HS-27A (cell line): ENCODE measurements around the gene LSS.
"Not testable (repeated sequence)": the region's sequence is repeated elsewhere in the genome, so short reads cannot be mapped to it uniquely, and the experiment has no call there.

ENCODE experiments used
- DNase-seq: peaks from one replicate; pipeline ENCODE4 v3.0.0-alpha.2; 2012; ENCODE audit warnings: low read depth, missing footprints

Gene LSS

DNA sequence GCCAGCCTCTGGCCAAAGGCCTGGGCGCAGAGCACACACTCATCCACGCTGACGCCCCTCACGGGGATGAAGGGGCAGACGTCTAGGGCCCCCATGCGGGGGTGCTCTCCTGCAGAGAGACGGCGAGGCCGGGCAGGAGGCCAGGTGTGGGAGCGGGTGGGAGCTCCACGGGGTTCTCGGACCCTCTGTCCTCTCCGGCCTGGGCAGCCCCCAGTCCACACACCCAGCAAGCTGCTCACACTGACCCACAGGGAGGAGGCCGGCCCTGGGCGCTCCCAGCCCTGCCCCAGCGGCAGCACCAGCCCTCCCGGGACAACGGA is 75.7 kb downstream of the LSS start:
- DNase-seq: no peak

DNA sequence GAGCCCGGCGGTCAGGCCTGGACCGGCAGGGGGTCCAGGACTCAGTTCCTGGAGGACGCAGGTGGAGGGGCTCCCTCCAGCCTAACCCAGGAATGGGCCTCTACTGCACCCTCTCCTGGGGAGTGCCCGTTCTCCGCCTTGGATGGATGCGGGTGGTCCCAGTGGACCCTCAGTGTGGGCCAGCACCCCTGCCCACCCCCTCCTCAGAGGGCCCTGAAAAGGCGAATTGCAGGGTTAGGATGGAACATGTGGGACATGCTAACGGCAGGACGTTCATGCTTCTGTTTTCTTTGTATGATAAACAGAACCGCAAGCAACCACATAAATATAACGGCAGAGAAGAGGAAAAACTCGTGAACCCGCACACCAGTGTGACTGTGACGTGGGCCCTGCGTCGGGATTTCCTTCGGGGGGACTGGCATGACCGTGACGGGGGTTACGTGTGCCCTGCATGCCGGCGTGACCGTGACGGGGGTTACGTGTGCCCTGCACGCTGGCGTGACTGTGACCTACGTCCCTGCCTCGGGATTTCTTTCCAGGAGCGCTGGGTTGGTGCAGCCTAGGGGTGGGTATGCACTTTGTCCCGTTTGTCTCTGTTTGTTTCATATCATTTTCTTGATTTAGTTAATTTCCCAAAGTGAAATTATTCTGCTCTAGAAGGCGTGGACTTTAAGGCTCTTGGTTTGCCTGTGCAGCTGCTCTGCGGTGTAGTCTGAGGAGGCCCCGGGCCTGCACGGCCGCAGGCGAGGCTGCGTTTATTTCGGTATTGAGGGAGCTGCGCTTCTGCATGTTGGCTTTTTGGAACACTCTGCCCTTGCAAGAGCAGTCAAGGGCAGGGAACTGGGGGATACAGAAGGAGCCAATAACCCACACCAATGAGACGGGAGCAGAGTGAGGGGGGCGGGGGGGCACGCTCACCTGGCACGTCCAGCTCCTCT is 76.3 kb downstream of the LSS start:
- no peak for DNase-seq

DNA sequence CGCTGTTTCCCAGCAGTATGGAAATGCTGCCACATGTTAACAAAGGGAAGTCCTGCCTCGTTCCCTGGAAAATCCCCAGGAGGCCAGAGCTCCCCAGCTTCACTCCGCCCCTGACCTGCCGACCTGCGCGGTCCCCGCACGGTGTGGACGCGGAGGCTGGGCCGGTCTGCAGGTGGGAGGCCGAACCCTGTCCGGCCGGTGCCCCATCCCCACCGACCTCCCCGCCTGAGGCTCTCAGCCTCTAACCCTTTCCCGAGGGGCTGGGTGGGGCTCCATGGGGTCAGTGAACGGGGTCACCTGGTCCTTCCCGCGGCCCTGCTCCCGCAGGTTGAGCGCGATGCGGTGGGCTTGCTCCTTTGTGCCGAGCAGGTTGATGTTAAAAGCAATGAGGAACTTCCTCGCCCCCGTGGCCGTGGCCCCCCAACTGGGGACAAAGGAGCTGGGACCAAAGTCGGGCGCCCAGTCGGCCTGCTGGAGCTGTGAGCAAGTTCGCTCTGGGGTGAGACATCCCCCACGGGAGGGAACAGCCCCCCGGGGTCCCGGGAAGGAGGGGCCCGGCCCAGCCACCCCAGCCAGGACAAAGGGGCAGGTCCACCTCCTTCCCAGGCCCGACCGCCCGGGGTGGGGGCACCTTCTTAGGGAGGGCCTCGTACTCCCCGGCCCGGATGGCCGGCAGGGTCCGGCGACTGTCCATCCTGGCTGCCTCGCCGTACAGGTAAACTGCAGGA is 77.1 kb downstream of the LSS start:
- no peak for DNase-seq

GRCh38 chr21:46150491-46151121 is 78.0 kb downstream of the LSS start:
- no peak for DNase-seq

- no peak for DNase-seq
Observed at GRCh38 chr21:46150073-46150472, 78.5 kb downstream of the LSS start.

- DNase-seq: no peak
Observed at GRCh38 chr21:46149205-46149901, 79.2 kb downstream of the LSS start.

DNA sequence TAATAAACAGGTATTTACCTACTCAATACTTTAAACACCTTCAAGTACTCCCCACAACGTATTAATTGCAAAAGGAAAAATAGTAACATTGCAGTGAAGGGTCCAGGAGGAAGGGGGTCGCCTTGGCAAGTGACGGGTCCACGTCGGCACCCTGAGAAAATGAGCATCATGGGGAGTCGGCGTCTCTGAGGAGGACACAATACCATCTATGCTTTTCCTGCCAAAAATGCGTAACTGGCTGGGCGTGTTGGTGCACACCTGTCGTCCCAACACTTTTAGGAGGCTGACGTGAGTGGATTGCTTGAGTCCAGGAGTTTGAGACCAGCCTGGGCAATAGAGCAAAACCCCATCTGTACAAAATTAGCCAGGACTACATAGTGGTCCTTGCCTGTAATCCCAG is 80.5 kb downstream of the LSS start:
- DNase-seq: no peak

GRCh38 chr21:46147429-46147828 is 81.1 kb downstream of the LSS start:
- DNase-seq: not testable (repeated sequence)

DNA sequence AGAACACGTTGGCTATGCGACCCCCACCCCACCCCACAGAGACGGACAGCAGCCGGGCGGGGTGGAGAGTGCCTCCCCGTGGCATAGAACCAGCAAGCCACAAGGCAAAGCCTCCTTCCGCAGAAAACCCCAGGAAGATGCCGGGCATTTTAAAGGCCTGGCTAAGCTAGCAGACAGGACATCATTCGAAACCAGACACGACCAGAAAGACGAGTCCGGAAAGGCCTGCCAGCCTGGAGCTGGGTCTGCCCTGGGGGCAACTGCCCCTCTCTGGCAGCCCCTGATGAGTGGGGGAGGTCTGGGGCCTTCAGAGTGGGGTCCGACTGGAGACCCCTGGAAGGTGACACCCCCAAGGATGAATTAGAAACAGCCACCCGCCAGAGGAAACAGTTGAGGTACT is 81.7 kb downstream of the LSS start:
- no peak for DNase-seq

GRCh38 chr21:46145840-46146691 is 82.5 kb downstream of the LSS start:
- no peak for DNase-seq

DNA sequence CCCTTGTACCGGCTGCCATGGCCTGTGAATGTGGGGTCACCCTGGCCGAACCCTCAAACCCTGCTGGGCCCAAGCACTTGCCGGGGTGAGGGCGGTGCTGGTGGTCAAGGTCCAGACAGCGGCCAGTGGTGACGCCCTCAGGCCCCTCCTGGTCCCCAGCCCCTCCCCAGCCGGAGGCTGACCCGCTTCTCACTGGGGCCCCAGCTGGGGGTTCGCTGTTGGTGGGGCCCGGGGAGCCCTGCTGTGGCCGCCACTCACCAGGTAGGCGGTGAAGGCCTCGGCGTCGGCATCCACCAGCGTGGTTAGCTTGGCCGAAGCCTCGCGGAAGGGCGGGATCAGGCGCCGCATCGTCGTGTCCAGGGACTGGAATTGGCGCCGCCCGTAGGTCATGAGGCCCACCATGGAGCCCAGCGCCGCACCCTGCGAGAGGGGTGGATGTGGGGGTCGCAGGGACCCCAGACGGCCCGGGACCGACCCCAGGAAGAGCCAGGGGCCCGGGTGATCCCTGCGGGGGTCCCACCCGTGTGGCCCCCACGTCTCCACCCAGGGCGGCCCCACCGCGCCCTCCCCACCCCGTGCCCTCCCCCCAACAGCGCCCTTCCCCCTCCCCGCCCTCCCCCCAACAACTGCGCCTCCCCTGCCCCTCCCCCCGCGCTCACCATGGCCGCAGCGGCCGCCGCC is 83.3 kb downstream of the LSS start:
- DNase-seq: no peak

- no peak for DNase-seq
Observed at GRCh38 chr21:46144464-46145070, 84.0 kb downstream of the LSS start.

DNA sequence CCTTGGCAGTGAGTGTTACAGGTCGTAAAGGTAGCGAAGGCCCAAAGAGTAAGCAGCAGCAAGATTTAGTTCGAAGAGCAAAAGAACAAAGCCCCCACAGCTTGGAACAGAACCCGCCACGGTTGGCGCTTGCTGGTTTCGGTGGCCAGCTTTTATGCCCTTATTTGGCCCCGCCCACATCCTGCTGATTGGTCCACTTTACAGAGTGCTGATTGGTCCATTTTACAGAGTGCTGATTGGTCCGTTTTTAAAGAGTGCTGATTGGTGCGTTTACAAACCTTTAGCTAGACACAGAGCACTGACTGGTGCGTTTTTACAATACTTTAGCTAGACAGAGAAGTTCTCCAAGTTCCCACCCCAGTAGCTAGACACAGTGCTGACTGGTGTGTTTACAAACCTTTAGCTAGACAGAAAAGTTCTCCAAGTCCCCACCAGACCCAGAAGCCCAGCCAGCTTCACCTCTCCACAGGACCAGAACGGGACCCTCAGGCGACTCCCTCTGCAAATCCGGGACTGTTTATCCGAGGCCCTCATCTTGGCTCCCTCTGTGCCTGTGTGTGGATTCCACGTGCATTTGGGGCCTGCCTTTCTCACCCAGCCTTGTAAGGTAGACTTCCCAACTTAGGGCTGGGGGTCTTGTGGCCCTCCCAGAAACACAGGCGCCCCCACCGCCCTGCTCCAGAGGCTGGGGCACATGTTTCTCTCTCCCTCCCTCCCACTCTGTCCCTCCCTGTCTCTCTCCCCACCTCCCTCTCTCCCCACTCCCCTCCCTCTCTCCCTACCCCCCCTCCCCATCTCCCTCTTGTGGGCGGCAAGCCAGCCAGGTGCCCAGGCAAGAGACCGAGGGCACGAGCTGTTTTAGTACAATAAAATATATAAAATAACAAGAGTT is 85.7 kb downstream of the LSS start:
- DNase-seq: no peak

DNA sequence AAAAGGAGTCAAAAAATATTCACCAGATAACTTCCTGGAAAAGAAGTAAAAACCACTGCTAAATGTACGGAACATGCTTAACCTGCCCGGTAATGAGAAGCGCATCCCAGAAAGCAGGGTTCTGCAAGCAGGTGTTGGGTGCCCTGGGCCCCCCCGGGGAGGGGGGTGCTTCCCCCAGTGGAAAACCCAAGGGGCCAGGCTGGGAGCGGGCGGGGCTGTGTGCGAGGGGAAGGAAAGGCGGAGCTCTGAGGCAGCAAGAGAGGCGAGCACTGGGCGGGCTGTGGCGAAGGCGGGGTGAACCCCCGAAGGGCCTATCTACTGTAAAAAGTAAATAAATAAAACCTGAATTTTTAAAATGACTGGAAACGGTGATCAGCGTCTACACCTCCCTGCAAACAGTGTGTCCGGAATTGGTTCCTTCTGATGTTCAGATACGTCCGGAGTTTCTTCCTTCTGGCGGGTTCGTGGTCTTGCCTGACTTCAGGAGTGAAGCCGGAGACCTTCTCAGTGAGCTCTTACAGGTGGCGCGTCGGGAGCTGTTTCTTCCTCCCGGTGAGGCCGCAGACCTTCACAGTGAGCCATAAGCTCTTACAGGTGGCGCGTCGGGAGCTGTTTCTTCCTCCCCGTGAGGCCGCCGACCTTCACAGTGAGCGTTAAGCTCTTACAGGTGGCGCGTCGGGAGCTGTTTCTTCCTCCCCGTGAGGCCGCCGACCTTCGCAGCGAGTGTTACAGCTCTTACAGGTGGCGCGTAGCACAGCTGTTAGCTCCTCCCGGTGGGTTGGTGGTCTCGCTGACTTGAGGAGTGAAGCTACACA is 86.6 kb downstream of the LSS start:
- no peak for DNase-seq

DNA sequence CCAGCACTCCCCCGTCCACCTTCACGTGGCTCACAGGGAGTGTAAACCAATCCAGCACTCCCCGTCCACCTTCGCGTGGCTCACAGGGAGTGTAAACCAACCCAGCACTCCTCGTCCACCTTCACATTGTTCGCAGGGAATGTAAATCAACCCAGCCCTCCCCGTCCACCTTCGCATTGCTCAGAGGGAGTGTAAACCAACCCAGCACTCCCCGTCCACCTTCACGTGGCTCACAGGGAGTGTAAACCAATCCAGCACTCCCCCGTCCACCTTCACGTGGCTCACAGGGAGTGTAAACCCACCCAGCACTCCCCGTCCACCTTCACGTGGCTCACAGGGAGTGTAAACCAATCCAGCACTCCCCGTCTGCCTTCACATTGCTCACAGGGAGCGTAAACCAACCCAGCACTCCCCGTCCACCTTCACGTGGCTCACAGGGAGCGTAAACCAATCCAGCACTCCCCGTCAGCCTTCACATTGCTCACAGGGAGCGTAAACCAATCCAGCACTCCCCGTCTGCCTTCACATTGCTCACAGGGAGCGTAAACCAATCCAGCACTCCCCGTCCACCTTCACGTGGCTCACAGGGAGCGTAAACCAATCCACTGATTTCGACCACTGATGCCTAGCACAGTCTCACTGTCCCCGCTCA is 88.1 kb downstream of the LSS start:
- not testable (repeated sequence) for DNase-seq

DNA sequence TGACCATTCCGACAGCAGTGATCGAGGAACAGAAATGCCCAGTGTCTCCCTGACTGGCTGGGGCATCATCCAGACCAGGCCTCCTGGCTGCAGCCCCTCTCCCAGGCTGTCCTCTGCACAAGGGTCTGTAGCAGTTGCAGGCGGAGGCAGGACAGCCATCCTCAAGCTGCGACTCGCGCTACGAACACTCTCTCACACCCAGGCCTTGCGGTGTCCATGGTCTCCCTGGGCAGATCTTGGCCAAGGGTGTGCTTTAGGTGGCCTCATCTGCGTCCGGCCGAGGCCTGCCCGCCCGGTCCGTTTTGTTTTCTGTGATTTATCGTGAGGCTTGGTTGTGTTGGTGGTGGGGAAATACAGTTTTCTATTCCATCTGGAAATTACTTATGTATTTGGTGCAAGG is 88.9 kb downstream of the LSS start:
- DNase-seq: no peak

DNA sequence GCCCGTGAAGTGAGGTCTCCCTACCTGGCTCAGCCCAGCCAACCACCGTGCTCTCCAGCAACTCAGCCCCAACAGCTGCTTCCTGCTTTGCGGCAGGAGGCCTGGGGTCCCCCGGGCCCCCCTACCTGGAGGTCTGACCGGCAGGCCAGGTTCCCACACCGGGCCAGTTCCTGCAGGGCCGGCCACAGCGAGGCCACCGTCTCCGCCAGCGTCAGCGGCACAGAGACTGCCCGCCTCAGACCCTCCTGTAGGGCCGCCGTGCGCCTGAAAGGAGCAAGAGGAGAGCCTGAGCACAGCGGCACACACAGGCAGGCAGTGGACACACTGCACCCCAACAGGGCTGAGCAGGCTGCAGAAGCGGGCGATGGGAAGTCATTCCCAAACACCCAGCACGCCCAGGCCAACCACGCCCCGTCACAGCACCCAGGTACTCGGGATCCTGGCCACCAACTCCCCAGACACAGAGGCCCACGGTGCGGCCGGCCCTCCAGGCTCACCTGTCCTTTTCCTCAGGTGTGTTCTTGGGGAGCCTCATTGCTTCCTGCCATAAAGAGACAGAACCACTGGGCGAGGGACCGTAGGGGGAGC is 90.1 kb downstream of the LSS start:
- no peak for DNase-seq
